Left cardiac atrium (tissue), 4 donors: ENCODE measurements around the gene UNC5B. TPM values are rescaled to one million over a fixed set of nuclear protein-coding genes. Genes with fewer than 3 reads are reported as not detected.

Source experiments
- ATAC-seq, 2 donors: fragments of 200-7000 bp; cut with Tn5 transposase; one replicate each; pipeline ENCODE4 v1.9.1; 2020; ENCODE audit warnings: mild to moderate bottlenecking in 2 of 2, moderate library complexity in 2 of 2
- DNase-seq: peaks from one replicate; pipeline ENCODE4 v3.0.0-alpha.2; 2020
- intact Hi-C, 2 donors: fragments of 100-400 bp; cut with DNase I; formaldehyde crosslinking; loops; one replicate each; pipeline versions ENCODE4 v1.14.1 to v1.15.1; 2022 to 2023
- long read RNA-seq: library from polyadenylated mRNA; unstranded; transcript quantifications from one replicate; pipeline ENCODE4 v2.0.0, GENCODE V29; 2021
- total RNA-seq, 2 donors: library from RNA; stranded (reverse); fragmentation: NEBNext Ultra II Directional; extraction: Animal tissue kit (Norgen Biotek cat#: 25700); gene quantifications; one replicate each; pipeline ENCODE4 v1.2.1, GENCODE V29; 2021
- donor health status: DM: no; HTN: yes; CAD: no.
- donor health status: DM: no; HTN: yes; CAD: no; lungs with severe emphysema.
- donor health status: DM: yes; HTN: yes; CAD: no.
- donor health status: Dilated cardiomyopathy.

UNC5B gene
- total RNA-seq = 10 to 100 TPM; 12.4 to 17.7 TPM
- long read RNA-seq, partial matches to known transcripts = 7 of 11 reads
- long read RNA-seq, other reads (novel, unspliced or antisense) = 4 of 11 reads

DNA sequence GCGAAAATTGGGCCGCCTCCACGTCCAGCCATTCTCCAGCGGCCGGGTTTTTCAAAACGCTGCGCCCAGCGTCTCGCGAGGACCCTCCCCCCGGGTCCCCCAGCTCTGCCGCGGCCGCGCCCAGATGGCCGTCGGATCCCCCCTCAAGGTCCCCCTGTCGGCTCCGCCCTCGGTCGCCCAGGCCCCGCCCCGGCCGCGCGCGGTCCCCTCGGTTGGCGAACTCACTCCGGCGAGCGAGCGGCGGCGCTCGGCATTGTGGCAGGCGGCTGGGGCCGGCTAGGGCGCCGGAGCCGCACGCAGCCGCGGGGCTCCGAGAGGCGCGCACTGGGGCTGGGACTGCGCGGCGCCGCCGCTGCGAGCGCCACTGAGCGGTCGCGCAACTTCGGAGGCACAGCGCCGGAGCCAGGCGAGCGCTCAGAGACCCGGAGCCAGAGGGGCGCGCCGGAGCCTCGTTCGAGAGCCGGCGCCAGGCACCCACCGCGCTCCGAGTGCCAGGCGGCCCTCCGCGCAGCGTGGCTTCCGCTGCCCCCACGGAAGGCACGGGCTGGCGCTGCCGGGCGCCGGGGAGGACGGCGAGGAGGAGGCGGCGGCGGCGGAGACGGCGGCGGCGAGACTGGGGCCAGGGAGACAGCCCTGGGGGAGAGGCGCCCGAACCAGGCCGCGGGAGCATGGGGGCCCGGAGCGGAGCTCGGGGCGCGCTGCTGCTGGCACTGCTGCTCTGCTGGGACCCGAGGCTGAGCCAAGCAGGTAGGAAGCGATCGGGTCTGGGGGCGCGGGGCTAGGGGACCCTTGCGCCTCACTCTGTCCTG is at the start of gene UNC5B:
Gene UNC5B (plus strand): TSS at position 253 of the 809 bp plus-strand sequence. CDS start 416 bp downstream, at position 669.
- intact Hi-C loops = loop anchor here (2.0 to 10.0 kb wide), 4 partner anchors 56 to 305 kb away; no protein-coding TSS in a partner anchor
- ATAC-seq = peak; percentile 89 to 91
- peak; percentile 92 for DNase-seq

DNA sequence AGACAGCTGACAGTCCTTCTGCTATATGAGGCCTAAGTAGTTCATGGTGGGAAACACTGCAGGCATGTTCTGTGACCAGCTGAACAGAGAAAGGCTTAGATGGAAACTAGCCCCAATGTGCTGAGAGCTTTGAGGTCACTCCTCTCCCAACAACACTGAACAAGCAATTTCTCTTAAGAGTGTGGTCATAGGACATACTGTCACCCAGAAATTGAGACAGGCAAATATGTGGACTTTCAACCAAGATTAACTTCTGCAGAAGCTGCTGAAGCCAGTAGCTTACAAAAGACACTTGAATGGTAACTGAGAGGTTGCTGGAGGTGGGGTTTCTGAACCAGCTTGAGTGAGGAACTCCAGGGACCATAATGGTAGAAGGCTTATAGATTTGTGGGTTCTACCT is 38.9 kb upstream of the UNC5B start:
- DNase-seq (no peak), ATAC-seq (no peak)
- intact Hi-C loops = no loop called here

DNA sequence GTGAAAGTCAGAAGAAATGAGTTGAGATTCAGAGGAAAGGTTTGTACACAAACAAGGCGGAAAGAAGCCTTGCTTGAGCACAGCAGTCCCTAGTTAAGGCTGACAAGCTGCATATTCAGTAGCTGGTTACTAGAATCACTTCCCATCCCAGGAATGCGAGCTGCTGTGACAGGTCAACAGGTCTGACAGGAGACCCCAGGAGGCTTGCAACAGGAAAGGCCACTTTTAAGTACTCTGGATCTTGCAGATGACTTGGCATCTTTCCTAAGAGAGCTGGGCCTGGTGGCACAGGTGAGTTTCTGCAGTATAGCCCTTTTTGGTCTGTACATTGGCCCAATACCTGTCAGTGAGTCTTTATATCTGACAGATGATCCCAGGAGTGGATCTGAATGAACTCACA is 35.7 kb upstream of the UNC5B start:
- DNase-seq (no peak), ATAC-seq (no peak)
- intact Hi-C loops = no loop called here

DNA sequence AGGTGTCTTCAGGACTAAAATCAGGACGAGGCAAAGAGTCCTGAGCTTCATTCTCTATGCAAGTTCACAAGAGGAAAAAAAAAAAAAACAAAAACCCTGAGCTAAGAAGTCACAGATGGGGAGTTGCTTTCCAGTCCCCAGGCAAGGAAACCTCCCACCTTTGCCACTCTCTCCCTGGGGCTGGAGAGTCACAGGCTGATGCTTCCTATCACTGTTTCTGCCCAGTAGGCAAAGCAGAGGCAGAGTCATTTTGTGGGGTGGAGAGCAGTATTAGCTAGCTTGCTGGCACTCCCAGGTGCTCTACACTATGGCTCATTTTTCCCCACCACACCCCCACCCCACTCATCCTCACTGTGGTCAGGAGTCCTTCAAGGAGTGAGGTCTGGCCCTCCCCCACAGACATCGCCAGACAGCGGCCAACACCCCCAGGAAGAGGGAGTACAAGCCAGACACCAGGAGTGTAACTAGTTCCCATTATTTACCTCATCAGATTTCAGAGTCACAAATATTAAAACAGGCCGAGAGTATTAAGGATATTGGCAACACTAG is 34.6 kb upstream of the UNC5B start:
- DNase-seq (no peak), ATAC-seq (no peak)
- intact Hi-C loops = no loop called here

DNA sequence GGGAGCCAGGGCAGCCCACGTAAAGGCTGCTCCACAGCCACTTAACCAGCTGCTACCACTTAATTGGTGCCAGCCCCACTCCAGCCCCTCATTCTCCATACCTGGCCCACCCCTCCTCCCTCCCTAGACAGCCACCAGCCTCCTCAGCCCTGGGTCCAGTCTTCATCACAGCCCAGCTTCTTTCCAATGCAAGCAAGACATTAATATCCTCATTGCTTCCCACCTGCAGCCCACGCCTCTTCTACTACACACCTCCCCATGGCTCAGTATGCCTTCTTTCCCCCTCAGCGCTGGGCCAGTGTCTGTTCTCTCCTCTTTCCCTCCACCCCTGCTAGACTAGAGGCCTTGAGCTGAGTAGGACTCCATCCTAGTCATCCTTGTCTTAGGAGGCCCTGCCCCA is 33.5 kb upstream of the UNC5B start:
- intact Hi-C loops = no loop called here
- no peak for DNase-seq
- ATAC-seq = no peak

DNA sequence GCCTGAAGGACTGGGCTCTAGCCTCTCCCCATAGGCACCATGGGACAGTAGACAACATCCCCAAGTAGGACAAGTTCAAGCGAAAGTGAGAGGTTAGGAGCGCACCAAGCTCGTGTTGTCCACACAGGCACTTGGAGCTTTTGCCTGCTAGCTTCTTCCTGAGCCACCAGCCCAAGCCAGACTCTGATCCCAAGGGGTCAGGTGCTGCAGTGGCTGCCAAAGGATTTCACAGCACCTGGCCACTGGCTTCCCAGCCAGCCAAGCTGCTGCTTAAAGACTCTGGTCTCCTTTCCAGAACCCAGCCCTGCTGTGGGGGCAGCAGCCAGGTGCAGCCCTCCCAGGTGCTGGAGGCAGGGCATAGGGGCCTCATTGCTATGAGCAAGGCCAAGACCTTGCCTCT is 33.0 kb upstream of the UNC5B start:
- ATAC-seq (no peak), DNase-seq (no peak)
- intact Hi-C loops = no loop called here

DNA sequence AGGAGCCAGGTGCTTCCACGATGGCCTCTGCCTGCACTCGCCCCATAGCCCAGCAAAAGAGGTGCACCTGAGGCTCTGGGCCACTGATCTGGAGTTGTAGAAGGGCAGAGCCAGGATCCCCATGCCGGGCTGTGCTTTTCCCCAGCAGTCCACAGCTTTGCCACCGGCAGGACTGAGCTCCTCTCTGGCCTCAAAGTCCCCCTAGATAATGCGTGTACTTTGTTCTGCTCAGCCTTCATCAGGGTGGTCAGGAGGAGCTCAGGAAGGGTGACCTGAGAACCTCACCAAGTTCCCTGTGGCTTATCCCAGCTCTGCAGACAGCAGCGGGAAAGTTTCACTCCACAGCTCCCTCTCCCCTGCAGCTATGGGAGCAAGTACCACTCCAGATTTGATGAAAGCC is 27.9 kb upstream of the UNC5B start:
- ATAC-seq = no peak
- intact Hi-C loops = loop anchor here in 1 of 2 donors (10.0 kb wide), 2 partner anchors 110 to 170 kb away; no protein-coding TSS in a partner anchor
- DNase-seq = no peak

DNA sequence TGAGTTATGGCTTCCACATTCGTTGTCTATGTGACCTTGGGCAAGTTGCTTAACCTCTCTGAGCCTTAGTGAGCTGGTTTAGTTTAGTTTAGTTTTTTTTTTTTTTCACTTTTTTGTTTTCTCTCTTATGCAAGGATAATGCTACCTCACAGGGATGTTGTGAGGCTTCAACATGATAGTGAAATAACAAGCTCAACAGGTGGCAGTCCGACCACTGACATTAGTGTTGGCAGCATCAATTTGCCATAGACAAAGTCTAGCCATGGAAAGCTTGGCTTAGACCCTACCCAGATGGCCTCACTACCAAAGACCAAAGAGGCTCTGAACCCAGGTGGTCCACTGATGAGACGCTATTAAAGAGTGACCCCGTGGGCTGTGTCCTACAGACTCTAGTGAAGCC is 27.2 kb upstream of the UNC5B start:
- intact Hi-C loops = loop anchor here in 1 of 2 donors (10.0 kb wide), 2 partner anchors 110 to 170 kb away; no protein-coding TSS in a partner anchor
- no peak for DNase-seq
- no peak for ATAC-seq

DNA sequence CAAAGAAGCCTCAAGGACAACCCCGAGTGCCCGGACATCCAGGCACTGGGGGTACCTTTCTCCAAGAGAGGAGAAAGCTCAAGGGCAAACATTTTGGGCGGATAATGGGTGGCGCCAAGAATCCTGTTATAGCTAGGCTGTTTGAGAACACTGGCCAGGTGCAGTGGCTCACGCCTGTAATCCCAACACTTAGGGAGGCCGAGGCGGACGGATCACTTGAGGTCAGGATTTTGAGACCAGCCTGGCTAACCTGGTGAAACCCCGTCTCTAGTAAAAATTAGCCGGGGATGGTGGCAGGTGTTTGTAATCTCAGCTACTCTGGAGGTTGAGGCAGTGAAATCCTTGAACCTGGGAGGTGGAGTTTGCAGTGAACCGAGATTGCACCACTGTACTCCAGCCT is 25.2 kb upstream of the UNC5B start:
- DNase-seq (no peak), ATAC-seq (no peak)
- intact Hi-C loops = loop anchor here in 1 of 2 donors (10.0 kb wide), 2 partner anchors 112 to 172 kb away; no protein-coding TSS in a partner anchor

DNA sequence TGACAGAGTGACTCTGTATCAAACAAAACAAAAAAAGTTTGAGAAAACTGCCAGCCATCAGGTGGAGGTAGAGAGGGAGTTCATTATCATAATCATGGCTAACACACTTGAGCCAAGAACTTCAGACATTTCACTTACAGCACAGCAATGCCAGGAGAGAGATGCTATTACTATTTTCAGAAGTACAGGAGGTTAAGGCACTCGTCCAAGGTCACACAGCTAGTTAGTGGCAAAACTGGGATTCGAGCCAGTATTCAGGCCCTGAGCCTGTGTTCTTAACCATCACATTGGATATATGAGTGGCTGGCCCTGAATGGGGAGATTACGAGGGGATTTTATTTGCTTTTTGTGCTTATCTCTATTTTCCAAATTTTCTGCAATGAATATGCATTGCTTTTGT is 24.8 kb upstream of the UNC5B start:
- DNase-seq (peak; percentile 55), ATAC-seq (peak; percentile 83 to 84)
- intact Hi-C loops = loop anchor here in 1 of 2 donors (10.0 kb wide), 2 partner anchors 113 to 173 kb away; no protein-coding TSS in a partner anchor

DNA sequence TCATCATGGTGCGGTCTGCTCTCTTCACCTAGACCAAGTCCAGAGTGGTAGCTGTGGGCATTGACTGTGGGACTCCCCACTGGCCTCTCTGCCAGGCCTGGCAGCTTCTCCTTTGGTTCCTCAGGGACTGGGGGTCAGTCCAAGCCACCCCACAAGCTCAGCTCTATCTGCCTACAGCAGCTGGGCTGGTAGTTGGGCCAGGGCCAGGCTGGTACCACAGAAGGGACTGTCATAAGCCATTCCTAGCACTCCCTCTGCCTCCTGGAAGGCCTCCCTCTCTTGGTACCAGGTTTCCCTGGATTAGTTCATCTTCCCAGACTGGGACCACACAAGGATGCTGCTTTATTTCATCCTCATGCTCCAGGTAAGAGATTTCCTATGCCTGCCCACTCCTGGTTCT is 24.2 kb upstream of the UNC5B start:
- intact Hi-C loops = loop anchor here in 1 of 2 donors (10.0 kb wide), 2 partner anchors 113 to 173 kb away; no protein-coding TSS in a partner anchor
- ATAC-seq = peak; percentile 25 to 48

DNA sequence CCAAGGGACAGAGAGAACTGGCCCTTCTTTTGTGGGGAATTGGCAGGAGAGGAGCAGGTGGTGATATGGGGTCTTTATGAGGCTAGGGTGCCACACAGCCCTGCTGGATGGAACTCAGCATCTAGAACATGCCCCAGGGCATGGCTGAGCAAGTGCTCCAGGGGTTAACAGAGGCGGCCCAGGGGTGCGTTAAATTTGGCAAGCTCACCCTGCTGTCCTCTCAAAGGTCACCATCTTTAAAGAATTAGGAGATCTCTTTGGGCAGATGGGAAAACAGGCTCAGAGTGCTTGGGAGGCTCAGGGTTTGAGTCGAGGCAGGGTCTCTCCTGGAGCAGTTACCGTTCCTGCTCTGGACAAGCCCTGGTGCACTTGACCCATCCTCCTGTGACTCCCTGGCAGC is 21.4 kb upstream of the UNC5B start:
- no peak for ATAC-seq
- intact Hi-C loops = no loop called here
- no peak for DNase-seq

More for the DNA sequence above, 24.2 kb upstream of the UNC5B start:
- no peak for DNase-seq

DNA sequence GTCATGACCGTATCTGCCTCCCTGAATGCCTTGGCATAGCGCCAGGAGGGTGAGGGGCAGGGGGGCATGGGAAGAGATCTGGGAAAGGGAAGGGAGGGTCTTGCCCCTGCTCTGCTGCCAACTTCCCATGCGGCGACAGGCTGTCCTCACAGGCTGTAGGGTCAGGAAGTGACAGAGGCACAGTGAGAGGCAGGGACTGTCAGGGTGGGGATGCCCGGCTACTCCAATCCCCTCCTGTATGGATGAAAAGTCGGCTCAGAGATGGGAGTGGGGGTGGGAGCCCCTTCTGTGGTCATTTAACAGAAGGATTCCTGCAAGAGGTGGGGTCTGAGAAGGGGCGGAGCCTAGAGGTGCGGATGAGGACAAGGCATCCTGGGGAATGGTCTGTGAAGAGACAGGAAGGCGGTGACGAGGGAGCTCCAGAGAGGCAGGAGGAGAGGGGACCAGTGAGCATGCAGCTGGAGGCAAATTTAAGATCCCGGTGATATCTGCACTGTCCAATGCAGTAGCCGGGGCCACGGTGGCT is 20.8 kb upstream of the UNC5B start:
- ATAC-seq (no peak), DNase-seq (no peak)
- intact Hi-C loops = no loop called here

DNA sequence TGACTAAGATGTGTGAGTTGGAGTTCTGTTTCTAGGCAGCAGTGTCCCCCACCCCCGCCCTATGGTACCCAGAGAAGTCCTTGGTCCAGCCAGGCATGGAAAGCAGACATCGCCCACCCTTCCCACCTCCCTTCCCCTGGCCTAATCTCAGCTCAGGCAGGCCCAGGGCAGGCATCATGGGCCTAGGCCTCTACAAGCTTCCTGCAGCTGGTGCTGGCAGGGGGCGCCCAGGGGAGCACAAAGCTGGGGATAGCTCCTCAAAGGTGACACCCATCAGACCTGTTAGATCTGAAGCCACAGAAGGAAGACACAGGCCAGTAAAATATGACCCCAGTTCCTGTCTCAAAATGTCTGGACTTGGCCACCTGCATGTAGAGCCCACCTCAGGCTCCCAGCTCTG is 18.9 kb upstream of the UNC5B start:
- ATAC-seq (no peak), DNase-seq (no peak)
- intact Hi-C loops = no loop called here

DNA sequence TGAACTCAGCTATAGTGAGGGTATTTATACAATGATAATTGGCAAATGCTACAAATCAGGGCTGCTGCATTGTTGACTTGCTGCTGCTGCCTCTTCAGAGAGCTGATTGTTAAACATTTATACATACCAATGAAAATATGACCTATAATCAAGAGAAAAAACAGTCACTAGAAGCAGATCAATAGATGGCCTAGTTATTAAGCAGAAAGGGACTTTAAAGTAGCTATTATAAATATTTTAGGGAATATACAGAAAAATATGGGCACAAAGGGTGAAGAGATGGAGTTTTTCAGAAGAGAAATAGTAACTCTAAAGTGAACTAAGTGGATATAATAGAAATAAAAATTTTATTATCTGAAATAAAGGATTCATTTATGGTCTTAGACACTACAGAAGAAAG is 14.4 kb upstream of the UNC5B start:
- intact Hi-C loops = no loop called here
- DNase-seq = no peak

DNA sequence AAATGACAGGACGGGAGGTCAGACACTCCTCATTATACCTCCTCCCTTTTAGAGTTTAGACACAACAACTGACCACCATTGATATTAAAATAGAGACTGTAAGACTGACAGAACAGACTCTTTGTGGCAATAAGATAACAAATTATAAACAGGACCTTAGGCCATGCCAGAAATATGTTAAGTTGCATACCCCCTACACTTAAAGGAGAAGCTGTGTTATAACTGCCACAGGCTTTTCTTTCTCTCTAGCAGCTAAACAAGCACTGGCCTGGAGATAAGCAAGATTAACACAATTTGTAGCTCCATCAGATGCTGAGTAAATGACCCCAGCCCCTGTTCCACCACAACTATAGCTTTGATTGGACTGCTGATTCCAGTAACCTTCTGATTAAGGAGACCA is 10.5 kb upstream of the UNC5B start:
- no peak for DNase-seq
- ATAC-seq = no peak
- intact Hi-C loops = no loop called here

More for the DNA sequence above, 14.4 kb upstream of the UNC5B start:
- no peak for ATAC-seq

DNA sequence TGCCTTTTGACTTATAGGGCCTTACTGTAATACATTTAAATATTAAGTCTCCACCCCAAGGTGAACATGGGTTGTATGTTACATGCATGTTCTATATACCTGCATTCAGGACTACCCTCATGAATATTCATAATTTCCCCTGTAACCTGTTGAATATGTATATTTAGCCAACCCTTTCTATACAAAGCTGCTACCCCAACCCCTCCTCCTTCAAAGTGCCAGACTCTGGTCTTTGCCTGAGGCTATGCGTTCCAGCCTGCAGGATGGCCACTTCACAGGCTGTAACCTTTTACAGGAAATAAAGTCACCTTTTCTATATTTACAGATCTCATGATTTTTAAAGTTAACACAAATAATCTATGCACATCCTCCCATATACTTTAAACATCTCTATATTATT is 10.1 kb upstream of the UNC5B start:
- intact Hi-C loops = no loop called here
- DNase-seq = no peak
- no peak for ATAC-seq

DNA sequence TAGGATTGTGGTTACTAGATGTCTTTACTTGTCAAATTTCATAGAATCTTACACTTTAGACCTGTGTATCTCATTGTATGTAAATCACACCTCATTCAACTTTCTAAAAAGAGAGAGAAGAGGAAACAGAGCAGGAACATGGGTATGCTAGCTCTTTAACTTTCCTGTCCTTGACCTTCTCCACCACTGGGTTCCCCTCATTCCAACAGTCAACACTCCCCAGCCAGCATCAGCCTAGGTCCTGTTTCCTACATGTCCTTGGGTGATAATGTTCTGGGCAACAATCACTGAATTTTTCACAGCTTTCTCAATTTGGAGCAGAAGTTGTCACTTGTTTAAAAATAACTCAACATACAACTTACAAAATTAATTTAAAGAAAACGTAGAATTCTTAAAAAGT is 9.2 kb upstream of the UNC5B start:
- ATAC-seq (no peak), DNase-seq (no peak)
- intact Hi-C loops = no loop called here

DNA sequence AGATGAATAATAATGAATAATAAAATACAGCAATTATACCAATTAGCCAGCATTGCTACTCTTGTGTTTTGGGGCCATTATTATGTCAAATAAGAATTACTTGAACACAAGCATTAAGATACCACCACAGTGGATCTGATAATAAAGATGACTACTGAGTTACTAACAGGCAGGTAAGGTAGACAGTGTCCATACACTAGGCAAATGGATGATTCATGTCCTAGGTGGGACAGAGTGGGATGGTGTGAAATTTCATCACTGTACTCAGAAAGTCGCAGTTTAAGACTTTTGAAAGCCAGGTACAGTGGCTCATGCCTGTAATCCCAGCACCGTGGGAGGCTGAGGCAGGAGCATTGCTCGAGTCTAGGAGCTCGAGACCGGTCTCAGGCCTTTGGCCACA is 8.7 kb upstream of the UNC5B start:
- intact Hi-C loops = no loop called here
- ATAC-seq = no peak
- no peak for DNase-seq

DNA sequence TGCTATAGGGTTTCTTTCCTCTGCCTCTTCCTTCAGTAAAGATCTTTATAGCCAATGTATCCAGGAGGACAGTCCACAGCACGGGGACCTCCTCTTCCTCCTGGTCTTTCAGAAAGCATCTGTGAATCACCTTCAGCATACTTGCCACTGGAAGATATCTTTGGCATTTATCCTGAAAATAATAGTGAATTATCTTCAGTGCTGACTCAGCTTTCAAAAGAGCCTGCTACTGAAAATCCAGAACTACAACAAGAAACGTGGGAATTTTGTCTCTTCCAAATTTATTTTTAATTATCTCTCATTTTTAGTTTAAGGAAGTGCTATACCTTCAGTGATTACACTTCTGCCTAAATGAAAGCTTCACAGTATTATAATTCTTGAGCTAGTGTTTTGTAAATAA is 7.6 kb upstream of the UNC5B start:
- DNase-seq (no peak), ATAC-seq (no peak)
- intact Hi-C loops = loop anchor here in 1 of 2 donors (5.0 kb wide), 1 partner anchor 277 kb away; no protein-coding TSS in a partner anchor
